ENCODE data around the gene RTBDN. TPM values are rescaled to one million over a fixed set of nuclear protein-coding genes. Genes with fewer than 3 reads are reported as not detected.
"Not testable (repeated sequence)": the region's sequence is repeated elsewhere in the genome, so short reads cannot be mapped to it uniquely, and the experiment has no call there.

RTBDN gene
- total RNA-seq, 3 donors from 2014 or later: not detected

DNA sequence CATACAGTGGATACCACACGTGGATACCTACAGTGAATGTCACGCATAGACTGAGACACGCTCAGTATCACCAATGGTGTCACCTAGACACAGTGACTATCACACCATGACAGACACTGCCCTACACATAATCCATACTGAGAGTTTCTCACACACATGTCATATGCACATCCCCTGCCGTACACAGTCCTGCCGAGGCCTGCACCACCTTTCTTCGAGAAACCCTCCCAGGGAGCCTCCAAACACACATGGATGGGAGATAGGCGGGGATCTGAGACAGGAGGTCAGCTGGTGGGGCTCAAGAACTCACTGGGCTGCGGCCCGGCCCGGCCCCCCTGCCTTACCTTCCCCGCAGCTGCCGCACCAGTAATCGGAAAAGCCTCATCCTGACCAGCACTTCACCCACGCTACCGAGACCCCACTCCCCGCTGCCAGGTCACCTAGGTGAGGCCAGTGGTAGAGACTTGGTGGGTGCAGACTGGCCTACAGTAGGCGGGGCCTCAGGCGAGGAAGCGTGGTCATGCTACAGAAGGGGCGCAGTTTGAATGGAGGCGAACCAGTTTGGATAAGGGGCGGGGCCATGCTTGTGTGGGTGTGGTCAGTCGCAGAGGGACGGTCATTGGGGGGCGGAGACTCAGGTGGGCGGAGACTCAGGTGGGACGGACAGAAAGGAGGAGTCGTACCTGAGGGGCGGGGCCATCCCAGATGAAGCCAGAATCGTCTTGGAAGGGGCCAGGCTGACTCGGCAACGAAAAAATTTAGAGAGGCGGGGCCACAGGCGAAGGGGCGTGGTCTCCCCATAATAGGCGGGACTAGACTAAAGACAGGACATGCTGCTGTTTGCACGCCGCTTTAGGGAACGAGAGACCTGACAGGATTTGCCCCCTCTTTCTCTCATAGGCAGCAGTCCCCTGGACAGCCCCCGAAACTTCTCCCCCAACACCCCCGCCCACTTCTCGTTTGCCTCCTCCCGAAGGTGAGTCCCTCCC, 6.0 kb upstream of the RTBDN start:
- no peak overlapping the region for H3K4me3 Mint-ChIP-seq
- H3K27me3 Mint-ChIP-seq (ENCODE audit: low read depth): peaks cover 80% of the 10 kb centered on the region
- H3K36me3 Mint-ChIP-seq (ENCODE audit: insufficient read depth): no peaks in the 10 kb centered on the region
- peaks cover 24% of the 10 kb centered on the region for H3K4me1 Mint-ChIP-seq (ENCODE audit: low read depth)
- ATAC-seq (peak; percentile 16), DNase-seq (no peak)
- no peaks in the 10 kb centered on the region for H3K9me3 Mint-ChIP-seq

DNA sequence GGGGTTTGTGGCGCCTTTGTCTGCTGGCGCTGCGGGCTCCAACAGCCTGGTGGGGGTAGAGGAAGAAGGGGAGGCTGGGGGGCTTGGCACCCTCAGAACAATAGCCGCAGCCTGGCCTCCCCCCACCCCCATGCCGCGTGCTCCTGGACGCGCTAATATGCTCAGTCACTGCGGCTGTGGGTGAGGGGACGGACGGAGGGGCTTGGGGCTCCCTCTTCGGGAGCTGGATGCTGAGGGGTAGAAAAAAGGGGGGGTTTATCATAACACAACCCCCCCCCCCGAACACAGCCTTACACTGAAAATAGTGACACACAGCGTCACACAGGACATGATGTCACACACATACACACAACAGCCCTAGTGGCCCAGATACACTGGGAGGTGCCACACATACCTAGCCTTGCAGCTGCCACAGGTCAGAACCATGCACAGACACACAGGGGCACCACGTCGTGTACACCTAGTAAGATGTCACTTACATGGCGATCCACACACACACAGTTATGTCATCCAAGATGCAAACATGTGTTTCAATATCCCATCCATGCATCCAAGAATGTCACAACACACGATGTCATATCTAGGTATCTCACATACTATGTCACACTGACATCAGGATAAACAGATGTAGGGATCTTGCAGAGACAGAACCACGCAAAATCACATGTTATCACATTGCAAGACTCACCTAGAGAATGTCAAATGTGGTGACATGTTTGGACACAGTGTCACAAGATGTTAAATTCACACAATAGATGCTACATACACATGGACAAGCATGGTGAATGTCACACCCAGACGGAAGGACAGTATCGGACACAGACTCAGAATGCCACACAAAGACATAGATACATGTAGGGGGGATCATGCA, 4.7 kb upstream of the RTBDN start:
- peak; percentile 31 to 33 for ATAC-seq

DNA sequence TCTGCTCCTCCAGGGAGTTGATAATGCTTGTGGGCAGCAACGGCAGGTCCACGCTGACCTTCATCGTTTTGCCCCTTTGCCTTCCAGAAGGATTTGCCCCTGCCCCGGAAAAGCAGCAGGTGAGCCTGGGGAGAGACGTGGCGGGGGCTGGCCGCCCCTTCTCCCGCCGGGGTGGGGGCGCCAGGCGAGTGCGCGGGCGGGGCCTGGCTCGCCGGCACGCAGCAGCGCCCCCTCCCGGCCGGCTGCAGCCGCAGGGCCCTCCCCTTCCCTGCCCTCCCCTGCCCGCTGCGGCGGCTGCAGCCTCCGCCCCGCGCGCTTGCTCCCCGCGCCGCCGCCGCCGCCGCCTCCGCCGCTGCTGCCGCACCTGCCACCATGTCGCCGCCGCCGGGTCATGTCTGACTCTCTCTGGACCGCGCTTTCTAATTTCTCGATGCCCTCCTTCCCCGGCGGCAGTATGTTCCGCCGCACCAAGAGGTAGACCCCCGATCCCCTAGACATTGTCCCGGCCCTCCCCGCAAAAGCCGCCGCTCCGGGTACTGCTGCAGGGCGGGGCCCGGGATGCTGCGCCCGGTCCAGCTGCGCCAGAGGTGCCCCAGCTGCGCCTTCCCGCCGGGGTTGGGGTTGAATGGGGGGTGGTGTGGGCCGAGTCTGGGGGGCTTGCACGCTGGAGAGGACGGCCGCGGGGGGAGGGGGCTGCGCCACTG, 4.0 kb upstream of the RTBDN start, which contains the start of gene MAST1:
Gene MAST1, plus strand, starts transcription at position 334 of the 704 bp plus-strand sequence. Its CDS starts 58 bp downstream, at position 392.
- H3K36me3 Mint-ChIP-seq (ENCODE audit: insufficient read depth): no peaks in the 10 kb centered on the region
- H3K27me3 Mint-ChIP-seq (ENCODE audit: low read depth): peaks cover 80% of the 10 kb centered on the region
- DNase-seq: peak; percentile 34
- ATAC-seq: peak; percentile 64 to 68
- peaks cover 30% of the 10 kb centered on the region for H3K4me1 Mint-ChIP-seq (ENCODE audit: low read depth)
- peak within 1 kb of the TSS; percentile 48 for H3K4me3 Mint-ChIP-seq
- H3K9me3 Mint-ChIP-seq: no peaks in the 10 kb centered on the region

More for the DNA sequence above, 4.7 kb upstream of the RTBDN start:
- peaks cover 29% of the 10 kb centered on the region for H3K4me1 Mint-ChIP-seq (ENCODE audit: low read depth)
- peak overlapping the region; percentile 48 for H3K4me3 Mint-ChIP-seq
- no peaks in the 10 kb centered on the region for H3K36me3 Mint-ChIP-seq (ENCODE audit: insufficient read depth)
- no peaks in the 10 kb centered on the region for H3K9me3 Mint-ChIP-seq
- DNase-seq: no peak
- H3K27me3 Mint-ChIP-seq (ENCODE audit: low read depth): peaks cover 83% of the 10 kb centered on the region

DNA sequence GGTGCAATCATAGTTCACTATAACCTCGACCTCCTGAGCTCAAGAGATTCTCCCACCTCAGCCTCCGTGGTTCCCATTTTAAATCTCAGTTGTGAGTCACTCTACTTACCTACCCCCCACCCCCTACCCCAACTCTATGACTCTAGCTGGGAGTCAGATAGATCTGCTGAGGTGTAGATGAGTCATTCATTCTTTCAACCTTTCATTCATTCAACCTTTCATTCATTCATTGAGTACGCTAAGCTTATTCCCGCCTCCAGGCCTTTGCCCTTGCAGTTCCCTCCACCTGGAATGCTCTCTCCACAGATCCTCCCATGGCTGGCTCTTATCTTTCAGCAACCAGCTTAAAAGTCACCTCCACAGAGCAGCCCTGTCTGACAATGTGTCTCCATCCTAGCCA, 2.8 kb upstream of the RTBDN start:
- peaks cover 37% of the 10 kb centered on the region for H3K4me1 Mint-ChIP-seq (ENCODE audit: low read depth)
- DNase-seq (no peak), ATAC-seq (peak; percentile 25 to 35)
- no peak overlapping the region for H3K4me3 Mint-ChIP-seq
- no peaks in the 10 kb centered on the region for H3K9me3 Mint-ChIP-seq
- peaks cover 80% of the 10 kb centered on the region for H3K27me3 Mint-ChIP-seq (ENCODE audit: low read depth)
- H3K36me3 Mint-ChIP-seq (ENCODE audit: insufficient read depth): no peaks in the 10 kb centered on the region

DNA sequence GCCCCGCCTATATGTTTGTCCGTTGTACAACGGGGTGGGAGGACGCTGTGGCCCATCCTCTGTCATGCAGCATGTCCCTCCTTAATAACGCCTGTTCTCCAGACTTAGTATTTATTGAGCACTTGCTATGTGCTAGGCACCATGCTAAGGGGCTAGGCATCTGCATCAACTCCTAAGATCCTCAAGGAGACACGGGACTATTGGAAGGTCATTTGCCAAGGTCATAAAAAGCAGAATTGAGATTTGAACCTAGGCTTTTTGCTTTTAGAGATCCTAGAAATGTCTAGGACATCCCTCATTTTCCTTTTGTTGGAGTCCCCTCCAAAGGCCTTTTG, 2.1 kb upstream of the RTBDN start:
- ATAC-seq: no peak
- no peak overlapping the region for H3K4me3 Mint-ChIP-seq
- no peaks in the 10 kb centered on the region for H3K9me3 Mint-ChIP-seq
- peaks cover 81% of the 10 kb centered on the region for H3K27me3 Mint-ChIP-seq (ENCODE audit: low read depth)
- no peaks in the 10 kb centered on the region for H3K36me3 Mint-ChIP-seq (ENCODE audit: insufficient read depth)
- peaks cover 38% of the 10 kb centered on the region for H3K4me1 Mint-ChIP-seq (ENCODE audit: low read depth)
- DNase-seq: no peak

DNA sequence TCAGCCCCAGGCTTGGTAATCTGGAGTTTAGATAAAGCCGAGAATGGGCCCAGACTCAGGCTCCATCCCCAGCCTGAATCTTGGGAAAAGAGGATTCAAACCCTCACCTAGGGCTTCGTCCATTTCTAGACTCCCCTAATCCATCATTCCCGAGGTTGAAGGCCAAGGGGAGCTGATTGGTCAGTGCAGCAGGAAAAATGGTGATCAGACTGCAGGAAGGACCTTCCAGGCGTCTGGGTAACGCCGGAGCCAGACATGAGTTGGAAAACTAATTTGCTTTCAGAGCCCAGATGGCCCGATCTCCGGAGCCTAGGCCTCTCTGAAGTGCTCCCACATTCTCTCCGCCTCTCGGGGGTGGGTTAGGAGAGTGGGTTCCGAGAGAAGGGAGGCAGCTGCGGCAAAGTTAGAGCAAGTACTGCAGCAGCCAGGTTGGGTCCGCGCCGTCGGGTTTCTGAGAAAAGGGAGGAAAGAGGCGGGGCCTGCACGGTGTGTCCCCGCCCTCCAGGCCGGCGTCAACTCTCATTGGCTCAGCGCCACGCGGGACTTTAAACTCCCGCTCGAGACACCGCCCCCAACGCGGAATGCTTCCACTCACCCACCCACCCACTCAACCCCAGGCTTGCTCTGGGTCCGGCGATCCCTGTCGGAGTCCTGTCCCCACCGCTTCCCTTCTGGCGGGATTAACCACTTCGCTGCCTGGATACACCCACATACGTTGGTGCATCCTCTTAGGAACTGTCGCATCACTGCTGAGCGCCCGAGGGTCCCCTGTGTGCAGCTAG, 788 bp upstream of the RTBDN start:
- no peak for ATAC-seq
- Mint-ChIP-seq H3K4me3 (no peak overlapping the region), H3K27me3 (ENCODE audit: low read depth) (peaks cover 81% of the 10 kb centered on the region), H3K9me3 (no peaks in the 10 kb centered on the region), H3K4me1 (ENCODE audit: low read depth) (peaks cover 29% of the 10 kb centered on the region), H3K36me3 (ENCODE audit: insufficient read depth) (no peaks in the 10 kb centered on the region)
- DNase-seq: no peak

DNA sequence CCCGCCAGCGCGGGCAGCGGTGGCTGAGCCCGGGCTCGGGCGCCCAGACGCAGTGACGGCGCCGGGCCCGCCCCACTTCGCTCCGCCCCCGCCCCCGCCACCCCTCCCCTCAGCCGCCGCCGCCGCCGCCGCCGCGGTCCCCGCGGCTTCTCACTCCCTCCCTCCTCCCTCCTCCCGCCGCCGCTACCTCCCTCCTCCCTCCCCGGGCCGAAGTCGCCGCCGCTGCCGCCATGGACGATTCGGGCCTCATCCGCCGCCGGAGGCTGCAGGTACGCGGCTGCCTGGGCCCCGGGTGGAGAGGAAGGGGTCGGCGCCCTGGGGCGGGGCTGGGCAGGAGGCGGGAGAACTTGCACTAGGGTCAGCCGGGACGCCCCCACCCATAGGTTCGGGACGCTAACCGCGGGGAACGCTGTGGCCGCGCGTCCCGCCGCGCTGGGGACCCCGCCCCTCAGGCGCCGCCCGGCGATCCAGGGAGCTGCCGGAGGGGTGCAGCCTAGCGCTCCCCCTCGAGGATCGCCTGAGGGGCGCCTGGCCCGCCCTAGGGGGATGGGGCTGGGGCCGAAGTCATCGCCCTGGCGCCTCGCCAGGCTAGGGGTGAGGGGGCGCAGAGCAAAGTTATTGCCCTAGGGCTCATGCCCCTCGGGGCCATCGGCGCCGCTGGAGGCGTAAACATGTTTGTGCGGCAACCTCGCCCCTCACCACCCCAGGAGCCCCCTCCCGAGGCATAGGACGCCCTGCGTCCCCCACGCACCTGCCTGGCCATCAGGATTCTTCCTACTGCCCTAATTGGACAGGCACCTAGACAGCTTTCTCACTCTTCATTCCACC, 427 bp downstream of the RTBDN start:
- Mint-ChIP-seq H3K4me3 (peak overlapping the region; percentile 44), H3K27me3 (ENCODE audit: low read depth) (peaks cover 80% of the 10 kb centered on the region), H3K9me3 (no peaks in the 10 kb centered on the region), H3K4me1 (ENCODE audit: low read depth) (peaks cover 22% of the 10 kb centered on the region), H3K36me3 (ENCODE audit: insufficient read depth) (no peaks in the 10 kb centered on the region)
- DNase-seq: peak; percentile 27
- peak; percentile 19 for ATAC-seq

DNA sequence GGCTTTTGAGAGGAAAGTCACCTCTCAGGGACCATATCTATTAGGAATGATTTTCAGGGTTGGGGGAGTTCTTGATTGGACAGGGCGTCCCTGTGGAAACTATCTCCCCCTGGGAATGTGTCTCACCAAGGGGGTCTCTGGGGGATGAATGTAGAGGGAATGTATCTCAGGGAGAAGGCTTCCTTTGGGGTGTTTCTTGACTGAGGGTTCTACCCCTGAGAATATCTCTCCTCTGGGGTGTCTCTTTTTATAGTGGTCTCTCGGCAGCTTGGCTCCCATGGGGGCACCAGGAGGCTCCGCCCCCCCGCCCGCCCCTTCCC, 1.0 kb downstream of the RTBDN start:
- no peaks in the 10 kb centered on the region for H3K9me3 Mint-ChIP-seq
- peaks cover 21% of the 10 kb centered on the region for H3K4me1 Mint-ChIP-seq (ENCODE audit: low read depth)
- ATAC-seq (no peak), DNase-seq (no peak)
- no peak overlapping the region for H3K4me3 Mint-ChIP-seq
- peaks cover 82% of the 10 kb centered on the region for H3K27me3 Mint-ChIP-seq (ENCODE audit: low read depth)
- no peaks in the 10 kb centered on the region for H3K36me3 Mint-ChIP-seq (ENCODE audit: insufficient read depth)

DNA sequence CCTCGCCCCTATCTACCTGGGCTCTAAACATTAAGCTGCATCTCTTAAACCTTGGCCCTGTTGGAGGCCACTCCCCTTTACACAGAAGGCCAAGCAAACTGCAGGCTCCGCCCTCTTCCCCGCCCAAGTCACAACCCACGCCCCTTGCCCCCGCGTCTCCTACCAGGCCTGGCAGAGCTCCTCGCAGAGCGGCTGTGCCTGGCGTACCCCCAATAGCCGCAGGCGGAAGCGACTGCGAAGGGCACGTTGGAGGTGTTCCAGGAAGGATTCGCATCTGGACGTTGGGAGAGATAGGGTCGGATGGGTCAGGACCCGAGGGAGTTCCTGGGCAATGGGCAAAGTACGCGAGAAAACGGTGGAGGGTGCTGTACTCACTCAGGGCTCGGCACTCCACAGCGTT, 5.9 kb downstream of the RTBDN start:
- H3K27me3 Mint-ChIP-seq (ENCODE audit: low read depth): peaks cover 82% of the 10 kb centered on the region
- H3K9me3 Mint-ChIP-seq: no peaks in the 10 kb centered on the region
- no peaks in the 10 kb centered on the region for H3K36me3 Mint-ChIP-seq (ENCODE audit: insufficient read depth)
- peaks cover 15% of the 10 kb centered on the region for H3K4me1 Mint-ChIP-seq (ENCODE audit: low read depth)
- peak in 1 of 2 donors; percentile 52 for ATAC-seq
- DNase-seq: no peak
- H3K4me3 Mint-ChIP-seq: no peak overlapping the region

DNA sequence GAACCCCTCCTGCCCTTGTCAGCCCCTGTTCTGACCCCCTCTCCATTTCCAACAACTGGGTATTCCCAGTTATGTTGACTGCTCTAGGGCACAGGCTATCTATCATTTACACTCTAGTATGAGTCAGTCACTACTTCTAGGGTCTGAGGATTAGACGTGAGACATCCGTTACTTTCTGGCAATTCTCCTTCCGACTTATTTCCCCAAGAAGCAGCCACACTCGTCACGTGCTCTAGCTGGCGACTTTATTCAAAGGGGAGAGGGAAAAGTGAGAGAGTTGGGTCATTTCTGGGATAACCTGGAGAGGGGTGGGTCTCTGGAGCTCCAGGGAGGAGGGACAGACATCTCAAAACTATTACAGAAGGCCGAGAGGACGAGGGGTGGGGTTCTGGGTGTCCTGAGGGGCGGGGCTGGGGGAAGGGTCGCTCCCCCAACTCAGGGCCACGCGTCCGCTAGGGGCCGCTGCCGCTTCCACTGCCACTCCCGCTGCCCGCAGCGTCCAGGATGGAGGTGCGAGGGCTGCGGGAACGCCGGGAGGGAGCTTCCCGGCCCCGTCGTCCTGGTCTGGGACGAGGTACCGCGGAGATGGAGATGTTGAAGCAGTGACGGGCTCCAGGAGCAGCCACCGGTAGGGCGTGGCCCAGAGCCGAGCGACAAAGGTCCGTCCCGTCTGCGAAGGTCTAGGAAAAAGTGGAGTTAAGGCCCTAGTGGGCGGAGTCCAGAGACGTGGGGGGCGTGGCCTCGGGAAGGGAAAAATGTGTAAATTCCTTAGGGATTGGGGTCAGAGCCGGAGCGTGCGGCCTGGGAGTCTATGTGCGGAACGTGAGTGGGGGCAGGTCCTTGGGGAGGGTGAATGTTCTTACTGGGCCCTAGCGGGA, 8.9 kb downstream of the RTBDN start:
- Mint-ChIP-seq H3K9me3 (peaks cover 7% of the 10 kb centered on the region), H3K4me3 (no peak overlapping the region), H3K4me1 (ENCODE audit: low read depth) (peaks cover 5% of the 10 kb centered on the region), H3K36me3 (ENCODE audit: insufficient read depth) (no peaks in the 10 kb centered on the region), H3K27me3 (ENCODE audit: low read depth) (peaks cover 56% of the 10 kb centered on the region)
- no peak for DNase-seq
- ATAC-seq: peak; percentile 38 to 47

DNA sequence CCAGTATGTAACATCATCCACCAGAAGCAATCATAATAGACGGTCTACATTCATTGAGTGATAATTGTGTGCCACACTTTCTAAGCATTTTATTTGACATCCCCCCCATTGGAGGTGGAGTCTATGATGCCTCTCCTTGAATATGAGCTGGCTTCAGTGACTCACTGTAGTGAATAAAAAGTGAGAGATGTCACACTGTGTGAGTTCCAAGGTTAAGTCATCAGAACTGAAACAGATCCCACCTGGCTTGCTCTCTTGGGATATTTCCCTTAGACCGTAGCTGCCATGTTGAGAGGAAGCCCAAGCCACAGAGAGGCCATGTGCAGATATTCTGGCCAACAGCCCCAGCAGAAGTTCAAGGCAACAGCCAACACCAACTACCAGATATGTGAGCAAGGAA, 12.6 kb downstream of the RTBDN start:
- Mint-ChIP-seq H3K27me3 (ENCODE audit: low read depth) (peaks cover 20% of the 10 kb centered on the region), H3K4me3 (no peak overlapping the region), H3K4me1 (ENCODE audit: low read depth) (peaks cover 5% of the 10 kb centered on the region), H3K36me3 (ENCODE audit: insufficient read depth) (no peaks in the 10 kb centered on the region), H3K9me3 (peaks cover 7% of the 10 kb centered on the region)
- ATAC-seq: peak; percentile 58 to 67
- no peak for DNase-seq

DNA sequence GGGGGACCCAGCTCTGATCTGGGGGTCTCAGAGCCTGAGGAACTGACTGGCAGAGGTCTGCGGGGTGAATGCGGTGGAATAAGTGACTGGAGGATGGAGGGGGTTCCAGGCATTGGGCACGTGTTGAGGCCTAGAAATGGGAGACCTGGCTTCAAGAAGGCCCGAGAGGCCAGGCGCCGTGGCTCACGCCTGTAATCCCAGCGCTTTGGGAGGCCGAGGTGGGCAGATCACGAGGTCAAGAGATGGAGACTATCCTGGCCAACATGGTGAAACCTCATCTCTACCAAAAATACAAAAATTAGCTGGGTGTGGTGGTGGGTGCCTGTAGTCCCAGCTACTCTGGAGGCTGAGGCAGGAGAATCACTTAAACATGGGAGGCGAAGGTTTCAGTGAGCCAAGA, 16.6 kb downstream of the RTBDN start:
- not testable (repeated sequence) for H3K9me3 Mint-ChIP-seq; ATAC-seq; H3K4me3 Mint-ChIP-seq; H3K36me3 Mint-ChIP-seq (ENCODE audit: insufficient read depth); H3K27me3 Mint-ChIP-seq (ENCODE audit: low read depth); H3K4me1 Mint-ChIP-seq (ENCODE audit: low read depth); DNase-seq

All from activated T-cell treated with anti-CD3 and anti-CD28 coated beads, Interleukin-2, amount 50 U/mL, for 4 hours (primary cell).